Umbilical cord (tissue), 2 donors: ENCODE data around the gene CLASP1. TPM values are rescaled to one million over a fixed set of nuclear protein-coding genes. Genes with fewer than 3 reads are reported as not detected.
"Not testable (repeated sequence)": the region's sequence is repeated elsewhere in the genome, so short reads cannot be mapped to it uniquely, and the experiment has no call there.

Experiments
- DNase-seq: peaks from one replicate; pipeline ENCODE4 v3.0.0-alpha.2; 2015; ENCODE audit warnings: low spot score
- total RNA-seq: library from RNA; depleted of rRNA; stranded (reverse); fragments of >200 nt; gene quantifications from one replicate; pipeline ENCODE4 v1.2.3, GENCODE V29; 2014; ENCODE audit warnings: low replicate concordance; ENCODE audit not compliant: insufficient read depth

Gene CLASP1
- total RNA-seq, 1 donor from 2014 or later, result 38.8 TPM

DNA sequence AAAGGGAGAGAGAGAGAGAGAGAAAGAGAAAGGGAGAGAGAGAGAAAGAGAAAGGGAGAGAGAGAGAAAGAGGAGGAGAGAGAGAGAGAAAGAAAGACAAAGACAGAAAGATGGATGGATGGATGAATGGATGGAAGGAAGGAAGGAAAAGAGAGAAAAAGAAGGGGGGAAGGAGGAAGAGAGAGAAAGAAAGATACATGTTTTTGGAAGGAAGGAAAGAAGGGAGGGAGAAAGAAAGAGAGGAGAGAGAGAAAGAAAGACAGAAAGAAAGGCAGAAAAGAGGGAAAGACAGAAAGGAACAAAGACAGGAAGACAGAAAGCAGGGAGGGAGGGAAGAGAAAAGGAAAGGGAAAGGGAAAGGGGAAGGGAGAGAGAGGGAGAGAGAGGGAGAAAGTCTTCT, 67.0 kb downstream of the CLASP1 start:
- DNase-seq, result no peak

DNA sequence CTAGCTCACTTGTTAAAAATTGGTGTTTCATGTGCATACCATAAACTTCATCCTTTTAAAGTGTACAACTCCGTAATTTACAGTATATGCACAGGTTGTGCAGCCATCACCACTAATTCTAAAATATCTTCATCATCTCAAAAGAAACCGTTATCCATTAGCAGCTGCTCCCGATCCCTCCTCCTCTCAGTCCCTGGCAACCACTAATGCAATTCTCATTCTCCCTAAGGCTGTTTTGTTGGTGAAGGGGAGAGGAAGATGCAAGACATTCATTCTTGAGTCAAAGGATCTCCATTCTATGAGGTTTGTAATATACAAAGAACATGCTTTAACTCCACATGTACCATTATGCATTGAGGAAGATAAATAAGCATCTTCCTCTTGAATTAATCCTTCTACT, 70.0 kb downstream of the CLASP1 start:
- DNase-seq, result no peak

DNA sequence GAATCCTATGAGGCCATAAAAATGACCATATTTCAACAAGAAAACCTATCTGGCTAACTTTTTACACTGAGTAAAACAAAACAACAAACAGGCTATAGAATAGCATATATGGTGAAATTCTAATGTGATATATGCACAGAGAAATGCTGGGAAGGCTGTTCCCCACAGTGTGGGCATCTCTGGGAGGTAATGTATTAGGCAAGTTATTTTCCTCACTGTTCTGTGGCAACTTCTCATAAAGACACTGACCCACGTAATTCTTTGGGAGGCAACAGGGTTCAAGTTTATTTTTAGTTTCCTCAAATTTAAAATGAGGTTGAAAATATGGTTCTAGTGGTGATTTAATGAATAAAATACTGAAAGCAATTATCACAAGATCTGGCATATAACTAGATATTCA, 71.9 kb downstream of the CLASP1 start:
- DNase-seq, result no peak

DNA sequence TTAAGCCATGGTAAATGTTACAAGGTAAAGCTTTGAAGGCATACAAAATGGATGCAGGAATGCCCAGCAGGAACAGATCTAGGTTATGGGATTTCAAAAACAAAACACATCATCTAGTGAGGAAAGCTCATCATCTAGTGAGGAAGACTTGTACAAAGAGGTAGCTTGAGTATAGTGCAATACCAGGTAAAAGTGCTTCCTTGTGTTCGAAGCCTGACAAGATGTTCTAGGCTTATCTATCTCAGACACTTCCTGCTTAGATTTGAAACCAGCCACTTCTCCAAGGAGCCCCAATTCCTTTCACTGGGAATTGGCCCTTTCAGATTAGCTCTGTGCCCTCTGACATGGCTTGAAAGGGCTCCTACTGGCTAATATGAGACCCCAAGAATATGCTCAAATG, 73.0 kb downstream of the CLASP1 start:
- DNase-seq, result no peak

DNA sequence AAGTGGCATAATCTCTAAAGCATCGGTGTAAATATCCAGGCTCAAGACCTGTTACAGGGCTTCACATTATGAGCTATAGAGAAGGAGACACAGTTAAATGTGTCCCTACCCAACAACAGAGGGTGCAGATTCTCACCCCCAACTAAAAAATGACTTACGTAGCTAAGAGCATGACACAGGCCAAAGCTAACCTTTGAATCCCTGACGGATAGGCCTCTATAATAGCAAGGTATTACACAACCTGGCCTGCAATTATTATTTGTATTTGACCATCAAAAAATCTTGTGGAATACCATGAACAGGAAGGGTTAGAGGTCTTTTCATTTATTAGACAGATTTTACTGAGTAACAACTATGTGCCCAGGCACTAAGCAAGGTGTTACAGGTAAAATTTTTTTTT, 73.5 kb downstream of the CLASP1 start:
- no peak for DNase-seq

DNA sequence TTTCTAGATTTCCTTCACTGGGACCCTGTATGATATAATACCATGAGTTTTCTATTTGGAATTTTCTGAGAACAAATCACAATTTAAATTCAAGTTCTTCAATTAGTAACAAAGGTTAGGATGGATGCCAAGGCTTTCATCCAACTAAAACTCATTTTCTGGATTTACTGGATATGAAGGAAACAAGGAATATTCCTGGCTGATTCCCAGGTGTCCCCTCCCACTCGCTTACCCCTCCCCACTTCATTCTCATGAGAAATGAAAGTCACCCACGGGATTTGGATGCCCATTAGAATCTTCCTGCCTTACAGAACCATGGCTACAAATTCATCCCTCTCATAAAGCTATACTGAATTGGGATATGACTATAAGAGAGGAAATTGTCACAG, 78.6 kb downstream of the CLASP1 start:
- no peak for DNase-seq

DNA sequence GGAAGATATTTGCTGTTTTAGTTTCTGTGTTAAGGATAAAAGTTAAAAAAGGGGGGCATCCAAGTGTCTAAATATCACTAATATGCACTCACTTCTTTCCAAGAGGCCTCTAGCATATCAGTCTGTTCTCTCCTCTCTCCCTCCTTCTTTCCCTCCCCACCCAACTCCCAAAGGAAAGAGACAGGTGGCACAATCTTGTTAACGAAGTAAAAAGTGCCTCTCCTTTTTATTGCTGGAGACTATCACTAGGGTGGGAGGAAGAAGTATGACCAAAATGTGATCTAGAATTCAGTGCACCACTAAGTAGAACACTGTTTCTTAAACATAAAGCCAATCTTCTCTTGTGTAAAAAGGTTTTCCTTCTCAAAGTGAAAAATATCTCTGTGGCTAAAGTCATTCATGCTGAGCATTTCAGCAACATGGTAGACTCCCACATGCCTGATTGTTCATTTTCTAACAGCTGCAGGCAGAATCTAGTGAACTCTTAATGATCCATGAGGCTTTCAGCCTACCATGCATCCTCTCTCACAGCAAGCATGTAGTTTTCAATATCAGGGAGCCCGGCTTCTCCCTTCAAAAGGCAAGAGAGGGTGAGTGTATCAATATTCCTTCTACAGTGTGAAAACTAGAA, 79.1 kb downstream of the CLASP1 start:
- DNase-seq, result no peak

DNA sequence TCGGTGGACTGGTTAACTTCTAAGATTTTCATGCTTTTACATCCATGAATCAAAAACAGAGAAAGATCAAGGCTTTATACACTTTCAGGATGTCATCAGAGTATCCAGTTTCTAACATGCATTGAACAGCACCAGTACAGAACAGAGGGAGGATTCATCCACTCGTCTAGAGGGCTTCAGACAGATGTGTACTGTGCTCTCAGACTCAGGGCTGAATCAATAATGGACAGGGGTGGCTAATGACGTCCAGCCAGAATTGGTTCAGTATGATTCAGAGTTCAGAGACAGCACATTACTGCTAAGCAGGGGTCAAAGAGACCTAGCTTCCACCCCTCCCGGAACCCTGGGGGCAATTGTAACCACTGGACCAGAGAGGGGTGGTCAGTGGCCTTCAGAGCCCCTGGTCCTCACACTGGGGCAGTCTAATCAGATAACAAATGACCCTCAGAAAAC, 81.3 kb downstream of the CLASP1 start:
- no peak for DNase-seq

DNA sequence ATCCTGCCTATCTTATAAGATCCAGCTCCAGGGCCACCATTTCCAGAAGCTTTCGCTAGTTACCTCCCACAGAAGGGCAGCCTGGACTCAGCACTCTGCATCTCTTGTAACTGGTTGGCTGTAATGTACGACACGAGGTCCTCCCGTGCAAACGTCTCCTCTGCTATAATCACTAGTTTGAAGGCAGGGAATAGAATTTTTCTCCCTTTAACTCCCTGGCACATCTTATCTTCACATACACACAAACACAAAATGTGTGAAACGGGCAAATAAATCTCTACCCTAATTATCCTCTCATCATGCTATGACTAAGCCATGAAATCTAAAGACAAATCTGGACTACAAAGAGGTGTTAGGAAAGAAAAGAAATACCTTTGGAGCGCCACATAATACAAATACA, 81.8 kb downstream of the CLASP1 start:
- no peak for DNase-seq

DNA sequence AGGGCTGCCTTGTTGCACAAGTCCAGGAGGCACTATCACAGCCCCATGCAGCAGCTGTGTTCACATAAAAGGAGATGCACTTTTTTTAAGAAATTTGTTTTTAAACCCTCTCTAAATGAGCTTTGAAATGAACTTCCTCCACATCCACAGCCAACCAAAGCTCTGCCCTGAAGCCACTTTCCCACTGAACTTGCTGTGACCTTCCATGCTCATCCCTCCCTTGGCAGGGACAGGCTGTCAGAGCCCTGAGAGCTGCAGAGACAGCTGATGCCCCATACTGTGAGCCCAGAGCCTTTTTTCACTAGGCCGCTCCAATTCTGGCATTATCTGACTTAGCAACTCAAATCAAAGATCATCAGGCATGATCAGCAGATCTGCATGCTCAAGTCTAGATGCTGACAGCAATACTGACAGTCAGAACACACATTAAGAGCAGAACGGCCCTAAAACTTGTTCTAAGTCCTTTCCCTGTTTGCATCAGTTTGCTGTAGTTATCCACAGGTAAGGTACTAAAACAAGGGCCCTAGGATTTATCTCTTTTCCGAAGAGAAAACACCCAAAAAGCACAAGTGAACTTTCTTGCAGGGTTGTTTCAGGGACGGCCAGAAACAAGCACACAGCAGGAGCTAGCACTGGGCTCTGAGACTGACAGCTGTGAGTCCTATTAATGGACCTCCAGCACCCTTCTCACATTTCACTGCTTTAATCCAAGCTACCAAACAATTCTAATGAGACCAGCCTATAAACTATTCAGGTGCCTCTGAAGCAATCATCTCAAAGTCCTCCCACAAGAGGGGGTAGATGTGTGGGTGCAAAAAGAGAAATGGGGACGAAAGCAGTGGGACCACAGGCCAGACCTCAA, 83.6 kb downstream of the CLASP1 start:
- DNase-seq, result peak; percentile 26

DNA sequence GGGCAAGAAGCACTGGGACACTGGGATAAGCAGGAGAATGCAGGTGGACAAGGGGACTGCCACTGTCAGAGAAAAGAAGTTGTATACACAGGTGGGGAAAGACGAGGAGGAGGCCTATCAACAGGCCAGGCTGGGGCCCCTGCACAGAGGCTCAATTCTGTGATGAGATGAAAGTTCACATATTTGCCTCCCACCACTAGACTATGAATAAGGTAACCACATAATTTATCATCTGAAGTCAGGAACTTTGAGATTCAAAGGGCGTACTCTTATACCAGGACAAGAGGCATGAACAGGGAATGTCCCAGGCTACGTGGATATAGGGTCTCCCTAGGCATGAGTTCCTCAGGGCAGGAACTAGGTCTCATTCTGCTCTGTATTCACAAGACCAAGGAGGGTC, 84.4 kb downstream of the CLASP1 start:
- DNase-seq, result no peak

DNA sequence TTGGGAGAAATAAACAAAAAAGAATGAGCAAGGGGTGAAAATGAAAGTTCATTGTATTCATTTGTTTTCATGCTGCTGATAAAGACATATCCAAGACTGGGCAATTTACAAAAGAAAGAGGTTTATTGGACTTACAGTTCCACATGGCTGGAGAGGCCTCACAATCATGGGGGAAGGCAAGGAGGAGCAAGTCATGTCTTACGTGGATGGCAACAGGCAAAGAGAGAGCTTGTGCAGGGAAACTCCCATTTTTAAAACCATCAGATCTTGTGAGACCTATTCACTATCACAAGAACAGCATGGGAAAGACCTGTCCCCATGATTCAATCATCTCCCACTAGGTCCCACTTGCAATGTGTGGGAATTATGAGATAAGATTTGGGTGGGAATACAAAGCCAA, 85.5 kb downstream of the CLASP1 start:
- not testable (repeated sequence) for DNase-seq

DNA sequence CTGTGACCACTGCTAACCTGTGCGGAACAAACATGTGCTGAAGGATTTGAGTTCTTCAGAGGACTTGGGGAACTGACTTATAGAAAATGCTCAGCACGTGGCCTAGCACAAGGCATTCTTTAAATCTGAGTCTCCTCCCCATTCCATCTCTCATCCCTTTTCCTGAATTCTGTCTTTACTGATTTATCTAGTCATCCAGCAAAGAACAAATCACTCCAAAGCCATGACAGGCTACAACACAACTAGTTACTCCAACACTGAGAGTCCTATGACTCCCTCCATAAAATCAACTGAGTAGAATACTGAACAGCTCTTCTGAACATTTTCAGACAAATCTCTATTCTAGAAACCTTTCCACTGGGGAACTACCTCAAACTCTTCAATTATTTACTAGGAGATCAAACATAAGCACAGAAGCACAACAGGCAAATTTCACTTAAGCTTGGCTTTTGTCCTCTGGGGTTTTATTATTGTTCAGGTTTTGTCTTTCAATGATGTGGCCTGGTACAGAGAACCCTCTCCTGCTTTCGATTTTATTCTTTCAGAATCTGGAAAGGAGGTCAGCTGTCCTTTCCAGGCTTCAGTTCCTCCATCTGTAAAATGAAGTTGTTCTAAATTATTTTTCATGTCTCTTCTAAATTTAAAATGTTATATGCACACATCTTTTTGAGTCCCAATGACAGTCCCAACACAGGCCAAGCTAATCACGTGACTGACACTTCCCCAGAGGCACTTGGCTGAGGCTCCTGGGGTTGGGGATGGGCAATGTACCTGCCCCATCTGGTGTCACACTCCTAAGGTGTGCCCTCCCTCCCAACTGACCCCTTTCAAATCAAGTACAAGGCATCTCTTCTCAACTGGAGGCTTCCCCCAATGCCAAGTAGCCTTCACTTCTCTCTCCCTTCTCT, 86.7 kb downstream of the CLASP1 start:
- DNase-seq, result no peak

DNA sequence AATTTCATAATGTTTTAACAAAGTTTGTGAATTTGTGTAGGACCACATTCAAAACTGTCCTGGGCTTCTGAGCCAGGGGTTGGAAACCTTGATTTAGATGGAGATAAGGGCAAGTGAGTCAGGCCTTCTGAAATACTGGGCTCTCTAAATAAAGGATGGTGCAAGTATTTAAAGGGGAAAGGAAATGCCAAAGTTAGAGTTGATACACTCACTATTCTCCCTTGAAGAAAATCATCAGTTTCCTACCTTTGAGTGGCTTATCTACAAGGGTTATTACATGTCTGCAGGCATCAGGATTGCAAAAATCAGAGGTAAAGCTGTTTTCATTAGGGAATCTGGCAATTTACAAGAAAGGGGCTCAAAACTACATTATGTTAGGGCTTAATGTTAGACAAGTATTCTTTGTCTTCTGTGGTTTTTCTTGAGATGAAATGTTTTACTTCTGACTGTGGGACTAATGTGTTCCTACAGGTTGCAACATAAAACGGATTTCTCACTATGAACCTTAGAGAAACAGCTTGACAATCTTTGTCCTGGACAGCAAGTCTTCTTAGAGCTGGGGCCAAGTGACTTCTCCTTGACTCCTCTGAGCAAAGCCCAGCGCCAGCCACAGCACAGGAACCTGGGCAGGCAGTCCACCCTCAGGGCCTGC, 87.5 kb downstream of the CLASP1 start:
- no peak for DNase-seq

DNA sequence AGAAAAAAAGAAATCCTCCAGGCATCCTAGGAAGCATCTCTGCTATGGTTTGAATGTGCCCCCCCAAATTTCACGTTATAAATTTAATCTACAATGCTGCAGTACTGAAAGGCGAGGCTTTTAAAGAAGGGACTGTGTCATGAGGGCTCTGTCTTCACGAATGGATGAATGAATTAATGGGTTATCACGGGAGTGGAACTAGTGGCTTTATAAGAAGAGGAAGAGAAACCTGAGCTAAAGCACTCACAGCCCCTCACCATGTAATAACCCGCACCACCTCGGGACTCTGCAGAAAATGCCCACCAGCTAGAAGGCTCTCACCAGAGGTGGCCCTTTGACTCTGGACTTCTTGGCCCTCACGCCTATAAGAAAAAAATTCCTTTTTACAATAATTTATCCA, 90.9 kb downstream of the CLASP1 start:
- DNase-seq, result no peak

DNA sequence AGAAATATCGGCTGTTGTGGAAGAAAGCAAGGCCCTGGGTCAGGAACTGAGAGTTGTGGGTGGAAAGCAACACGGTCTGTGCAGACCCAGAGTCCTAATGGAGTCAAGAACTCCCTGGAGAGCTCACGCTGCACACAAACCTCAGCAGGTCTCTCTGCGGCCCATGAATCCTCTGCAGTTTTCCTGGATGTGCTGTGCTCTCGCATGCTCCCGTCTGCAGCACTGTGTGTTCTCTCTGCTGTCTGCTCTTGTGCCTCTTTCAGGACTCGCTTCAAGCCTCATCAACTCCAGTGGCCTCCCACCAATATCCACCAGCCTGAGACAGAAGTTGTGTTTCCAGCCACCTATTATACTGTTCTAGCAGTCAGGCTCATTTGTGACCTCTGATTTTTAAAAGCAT, 94.3 kb downstream of the CLASP1 start:
- DNase-seq, result no peak

DNA sequence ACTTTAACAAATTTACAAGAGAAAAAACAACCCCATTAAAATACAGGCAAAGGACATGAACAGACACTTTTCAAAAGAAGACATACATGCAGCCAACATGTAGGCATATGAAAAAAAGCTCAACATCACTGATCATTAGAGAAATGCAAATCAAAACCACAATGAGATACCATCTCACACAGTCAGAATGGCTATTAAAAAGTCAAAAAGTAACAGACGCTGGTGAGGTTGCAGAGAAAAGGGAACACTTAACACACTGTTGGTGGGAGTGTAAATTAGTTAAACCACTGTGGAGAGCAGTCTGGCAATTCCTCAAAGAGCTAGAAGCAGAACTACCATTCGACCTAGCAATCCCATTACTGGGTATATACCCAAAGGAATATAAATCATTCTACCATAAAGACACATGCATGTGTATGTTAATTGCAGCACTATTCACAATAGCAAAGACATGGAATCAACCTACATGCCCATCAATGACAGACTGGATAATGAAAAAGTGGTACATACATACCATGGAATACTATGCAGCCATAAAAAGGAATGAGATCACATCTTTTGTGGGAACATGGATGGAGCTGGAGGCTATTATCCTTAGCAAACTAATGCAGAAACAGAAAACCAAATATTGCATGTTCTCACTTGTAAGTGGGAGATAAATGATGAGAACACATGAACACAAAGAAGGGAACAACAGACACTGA, 96.6 kb downstream of the CLASP1 start:
- DNase-seq, result not testable (repeated sequence)

DNA sequence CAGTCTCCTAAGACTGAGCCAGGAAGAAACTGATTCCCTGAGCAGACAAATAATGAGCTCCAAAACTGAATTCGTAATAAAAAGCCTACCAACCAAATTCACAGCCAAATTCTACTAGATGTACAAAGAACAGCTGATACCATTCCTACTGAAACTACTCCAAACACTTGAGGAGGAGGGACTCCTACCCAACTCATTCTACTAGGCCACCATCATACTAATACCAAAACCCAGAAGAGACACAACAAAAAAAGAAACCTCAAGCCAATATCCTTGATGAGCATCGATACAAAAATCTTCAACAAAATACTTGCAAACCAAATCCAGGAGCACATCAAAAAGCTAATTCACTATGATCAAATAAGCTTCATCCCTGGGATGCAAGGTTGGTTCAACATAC, 98.6 kb downstream of the CLASP1 start:
- no peak for DNase-seq

DNA sequence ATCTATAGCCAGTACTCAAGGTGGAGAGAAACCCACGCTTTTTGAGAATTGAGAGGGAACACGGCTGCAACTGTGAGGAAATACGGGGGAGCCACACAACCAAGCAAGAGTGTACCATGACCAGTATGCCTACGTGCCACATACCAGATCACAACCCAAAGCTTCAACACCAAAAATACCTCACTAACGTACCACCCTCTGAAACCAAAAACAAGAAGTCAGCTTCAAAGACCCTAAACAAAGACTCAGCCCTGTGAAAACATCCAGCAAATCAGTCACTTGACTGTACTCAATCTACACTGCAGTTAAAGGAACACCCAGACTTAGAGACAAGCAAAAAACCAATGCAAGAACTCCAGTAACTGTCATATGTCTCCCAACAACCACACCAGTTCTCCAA, 101.6 kb downstream of the CLASP1 start:
- no peak for DNase-seq

DNA sequence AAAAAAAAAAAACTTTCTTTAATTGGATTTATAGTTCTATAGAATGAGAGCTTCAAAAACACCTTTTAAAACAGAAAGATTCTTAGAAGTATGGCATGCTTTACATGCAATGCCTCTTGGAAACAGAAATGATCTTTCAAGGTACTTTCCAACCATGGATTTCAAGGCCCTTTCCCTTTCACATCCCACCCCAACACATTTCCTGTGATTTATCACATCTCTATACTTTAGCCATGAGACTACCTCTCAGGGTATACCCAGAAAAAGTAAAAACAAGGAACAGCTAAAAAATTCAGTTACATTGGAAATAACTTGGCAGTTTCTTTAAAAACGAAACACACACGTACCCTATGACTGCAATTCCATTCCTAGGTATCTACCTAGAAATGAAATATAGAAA, 103.3 kb downstream of the CLASP1 start:
- DNase-seq, result no peak

DNA sequence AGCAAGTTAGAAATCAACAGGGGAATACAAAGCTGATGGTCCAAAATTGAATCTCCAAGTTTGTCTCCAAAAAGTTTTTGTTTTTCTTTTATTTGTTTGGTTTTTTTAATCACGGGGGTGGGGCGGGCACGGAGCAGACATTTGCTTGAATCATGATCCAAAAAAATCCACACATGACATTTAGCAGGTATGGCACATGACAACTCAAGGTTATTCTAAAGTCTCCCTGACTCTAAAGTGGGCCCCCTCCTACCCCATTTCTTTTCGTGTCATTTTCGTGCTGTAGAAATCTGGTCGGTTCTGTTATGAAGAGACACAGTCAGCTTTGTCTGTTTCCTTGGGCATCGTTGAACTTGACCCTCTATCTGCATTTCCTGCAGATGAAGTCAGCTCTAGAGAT, 104.0 kb downstream of the CLASP1 start:
- no peak for DNase-seq
